ENCODE results near the gene NFIC.

DNA sequence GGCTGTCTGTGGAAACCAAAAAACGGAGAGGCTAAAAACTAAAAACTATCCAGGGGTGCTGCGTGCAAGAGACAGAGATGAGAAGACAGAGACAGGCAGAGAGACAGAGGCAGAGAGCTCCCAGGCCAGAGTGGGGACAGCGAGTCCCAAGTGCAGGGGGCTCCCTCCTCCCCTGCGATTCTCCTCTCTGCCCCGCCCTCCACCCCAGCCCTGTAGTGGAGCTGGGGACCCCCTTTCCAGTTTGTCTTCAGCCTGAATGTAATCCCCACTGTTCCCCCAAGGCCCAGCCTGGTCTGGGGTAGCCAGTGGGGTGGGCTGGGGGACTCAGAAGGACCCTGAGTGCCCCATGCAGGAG is 2.0 kb downstream of the NFIC start:
- TF ChIP-seq CTCF (IDR thresholded peaks at IDR 0.05) = no peak
- TF ChIP-seq POLR2A (IDR thresholded peaks at IDR 0.05) = no peak
- TF ChIP-seq POLR2AphosphoS5 (IDR thresholded peaks at IDR 0.05; ENCODE audit: insufficient read depth in 1 of 2, low read depth in 1 of 2) = no peak
